Esophagus (tissue), 2 donors: ENCODE data around the gene ACVR2A. TPM values are rescaled to one million over a fixed set of nuclear protein-coding genes. Genes with fewer than 3 reads are reported as not detected.

Experiments
- H3K27ac ChIP-seq, 2 donors: one replicate each; pipeline ENCODE4 v1.5.1; 2013; ENCODE audit warnings: low read depth in 2 of 2, mild to moderate bottlenecking in 2 of 2, inconsistent platforms in 1 of 2, low read length in 1 of 2, moderate library complexity in 1 of 2
- H3K27me3 ChIP-seq, 2 donors: one replicate each; pipeline ENCODE4 v1.6.1; 2013; ENCODE audit warnings: low read length in 2 of 2, control low read depth in 1 of 2, mild to moderate bottlenecking in 1 of 2; ENCODE audit not compliant: insufficient read depth in 2 of 2, control insufficient read depth in 1 of 2
- H3K36me3 ChIP-seq, 2 donors: one replicate each; pipeline ENCODE4 v1.6.1; 2013; ENCODE audit warnings: low read length in 1 of 2; ENCODE audit not compliant: control insufficient read depth in 2 of 2, insufficient read depth in 2 of 2
- H3K4me1 ChIP-seq, 2 donors: one replicate each; pipeline ENCODE4 v1.6.1; 2013; ENCODE audit warnings: low read length in 1 of 2; ENCODE audit not compliant: control insufficient read depth in 2 of 2, insufficient read depth in 2 of 2
- H3K4me3 ChIP-seq, 2 donors: one replicate each; pipeline ENCODE4 v1.5.1; 2013; ENCODE audit warnings: low read length in 2 of 2, mild to moderate bottlenecking in 2 of 2, low read depth in 1 of 2, moderate library complexity in 1 of 2
- H3K9me3 ChIP-seq, 2 donors: one replicate each; pipeline ENCODE4 v1.6.1; 2013; ENCODE audit warnings: mild to moderate bottlenecking in 2 of 2, low read depth in 1 of 2, low read length in 1 of 2, moderate library complexity in 1 of 2; ENCODE audit not compliant: control insufficient read depth in 2 of 2, insufficient read depth in 1 of 2
- WGBS, 2 donors: extraction: QIAGEN DNeasy Blood & Tissue Kit; methylation state at CpG; one replicate each; pipeline ENCODE4 v1.1.7; 2013; 5-methylcytosine and 5-hydroxymethylcytosine counted together
- polyA plus RNA-seq, 2 donors: library from polyadenylated mRNA; stranded (reverse); fragments of 200-250 nt; gene quantifications; one replicate each; pipeline ENCODE4 v1.2.3, GENCODE V29; 2013
- donor health status: healthy with polysubstance abuse.
- donor health status: Bipolar disorder and iron deficiency.

The ACVR2A gene
- polyA plus RNA-seq, 2 donors: 6.2 to 6.3 TPM

DNA sequence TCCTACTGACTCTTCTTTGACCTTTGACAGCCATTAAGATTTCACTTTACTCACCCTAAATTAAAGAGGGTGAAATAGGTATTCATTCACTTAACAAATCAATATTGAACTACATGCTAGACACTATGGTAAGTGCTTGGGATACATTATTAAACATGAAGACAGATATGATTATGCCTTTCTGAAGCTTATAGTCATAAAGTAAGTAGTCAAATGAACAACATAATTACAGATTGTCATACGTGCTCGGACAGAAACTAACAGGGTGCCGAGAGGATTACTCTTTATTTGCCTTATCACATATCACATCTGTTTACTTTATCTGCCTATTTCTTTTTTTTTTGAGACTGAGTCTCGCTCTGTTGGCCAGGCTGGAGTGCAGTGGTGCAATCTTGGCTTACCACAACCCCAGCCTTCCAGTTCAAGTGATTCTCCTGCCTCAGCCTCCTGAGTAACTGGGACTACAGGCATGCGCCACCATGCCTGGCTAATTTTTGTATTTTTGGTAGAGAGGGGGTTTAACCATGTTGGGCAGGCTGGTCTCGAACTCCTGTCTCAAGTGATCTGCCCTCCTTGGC lies 9.8 kb downstream of the ACVR2A start:
- no peak overlapping the region for H3K4me3 ChIP-seq
- no peak overlapping the region for H3K27ac ChIP-seq
- WGBS, 2 donors: 86% methylated on average over 6 of the region's 6 CpGs
- peaks cover 0 to 4% of the 10 kb centered on the region in 2 donors for H3K4me1 ChIP-seq
- H3K27me3 ChIP-seq: no peaks in the 10 kb centered on the region
- no peaks in the 10 kb centered on the region for H3K36me3 ChIP-seq
- no peaks in the 10 kb centered on the region for H3K9me3 ChIP-seq

DNA sequence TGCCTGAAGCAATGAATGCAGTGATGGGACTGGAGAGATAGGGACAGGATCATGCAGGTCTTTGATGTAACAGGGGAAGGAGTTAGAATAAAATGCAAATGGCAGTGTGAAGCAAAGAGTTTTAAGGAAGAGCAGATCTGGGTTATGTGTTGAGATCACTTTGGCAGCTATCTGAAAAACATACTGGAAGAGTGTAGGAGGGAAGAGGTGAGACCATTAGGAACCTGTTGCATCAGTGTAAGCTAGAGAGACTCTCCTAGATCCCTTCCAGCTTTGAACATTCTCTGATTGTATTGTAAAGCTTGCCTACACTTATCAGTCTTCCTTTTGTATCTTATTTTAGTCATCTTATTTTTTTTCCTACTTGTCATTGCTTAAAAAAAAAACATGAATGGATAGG lies 10.5 kb downstream of the ACVR2A start:
- H3K27ac ChIP-seq: no peak overlapping the region
- H3K4me1 ChIP-seq: peaks cover 0 to 4% of the 10 kb centered on the region in 2 donors
- no peaks in the 10 kb centered on the region for H3K9me3 ChIP-seq
- H3K36me3 ChIP-seq: no peaks in the 10 kb centered on the region
- no peak overlapping the region for H3K4me3 ChIP-seq
- H3K27me3 ChIP-seq: no peaks in the 10 kb centered on the region

DNA sequence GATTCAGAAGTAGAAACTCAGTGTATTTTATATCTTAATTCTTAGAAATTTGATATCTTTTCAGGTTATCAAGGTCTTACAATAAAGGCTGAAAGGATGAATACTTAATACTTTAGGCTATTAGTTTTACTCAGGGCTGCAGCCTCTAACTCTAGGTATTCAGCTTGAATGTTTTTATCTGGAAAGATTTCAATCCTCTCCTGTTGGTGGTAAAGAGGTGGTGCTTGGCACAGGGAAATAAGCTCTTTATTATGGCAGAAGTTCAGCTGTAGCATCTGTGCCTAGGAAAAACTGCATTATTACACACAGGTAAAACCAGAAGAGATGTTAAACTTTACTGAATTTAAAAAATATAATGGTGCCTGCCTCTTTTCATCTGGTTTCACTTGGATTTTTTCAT lies 11.1 kb downstream of the ACVR2A start:
- no peaks in the 10 kb centered on the region for H3K36me3 ChIP-seq
- no peaks in the 10 kb centered on the region for H3K27me3 ChIP-seq
- H3K4me1 ChIP-seq: peaks cover 0 to 4% of the 10 kb centered on the region in 2 donors
- H3K9me3 ChIP-seq: no peaks in the 10 kb centered on the region
- H3K4me3 ChIP-seq: no peak overlapping the region
- H3K27ac ChIP-seq: no peak overlapping the region

DNA sequence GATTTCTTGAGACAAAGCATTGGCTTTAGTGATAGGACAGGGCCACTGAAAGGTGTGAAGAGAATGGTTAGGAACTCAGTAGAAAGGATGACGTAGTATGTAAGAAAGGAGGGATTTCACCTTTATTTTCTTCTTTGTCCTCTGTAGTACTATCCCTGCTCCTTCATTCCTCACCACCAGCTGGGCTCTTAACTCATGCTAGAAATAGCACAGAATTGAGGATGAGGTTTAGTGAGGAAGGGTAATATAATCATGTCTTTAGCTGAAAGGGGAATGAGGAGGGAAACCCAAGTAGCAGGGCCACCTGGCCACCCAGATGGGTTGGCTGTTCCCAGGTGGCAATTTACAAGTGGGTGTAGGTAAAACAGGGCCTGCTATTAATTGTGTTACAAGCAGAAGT lies 15.2 kb downstream of the ACVR2A start:
- H3K4me1 ChIP-seq: peaks cover 0 to 2% of the 10 kb centered on the region in 2 donors
- 82 to 94% methylated on average over 1 of the region's 1 CpG for WGBS, 2 donors
- no peaks in the 10 kb centered on the region for H3K36me3 ChIP-seq
- H3K27me3 ChIP-seq: no peaks in the 10 kb centered on the region
- no peaks in the 10 kb centered on the region for H3K9me3 ChIP-seq
- H3K27ac ChIP-seq: no peak overlapping the region
- H3K4me3 ChIP-seq: no peak overlapping the region

DNA sequence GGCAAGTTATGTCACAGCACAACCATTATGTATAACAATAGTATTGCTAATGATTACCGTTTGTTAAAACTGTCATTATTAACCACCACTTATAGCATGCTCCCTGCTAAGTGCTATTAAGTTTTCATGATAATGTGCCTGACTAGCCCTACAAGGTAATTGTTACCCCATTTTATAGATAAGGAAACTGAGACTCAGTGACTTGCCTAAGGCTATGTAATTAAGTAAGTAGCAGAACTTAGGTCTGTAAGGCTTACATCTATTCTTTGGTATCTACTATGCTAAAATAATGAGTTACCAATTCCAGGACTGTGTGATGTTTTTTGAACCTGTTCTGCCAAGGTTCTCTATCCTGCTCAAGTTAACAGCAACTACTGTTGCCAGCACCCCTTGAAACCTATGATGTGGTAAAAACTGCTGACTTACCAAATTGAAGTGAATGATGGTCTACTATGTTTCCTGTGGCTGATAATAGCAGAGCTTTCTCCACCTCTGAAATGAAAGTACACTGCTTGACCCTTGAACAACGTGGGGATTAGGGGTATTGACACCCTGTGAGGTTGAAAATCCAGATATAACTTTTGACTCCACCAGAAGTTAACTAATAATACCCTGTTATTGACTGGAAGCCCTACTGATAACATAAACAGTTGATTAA lies 18.2 kb downstream of the ACVR2A start:
- no peaks in the 10 kb centered on the region for H3K4me1 ChIP-seq

DNA sequence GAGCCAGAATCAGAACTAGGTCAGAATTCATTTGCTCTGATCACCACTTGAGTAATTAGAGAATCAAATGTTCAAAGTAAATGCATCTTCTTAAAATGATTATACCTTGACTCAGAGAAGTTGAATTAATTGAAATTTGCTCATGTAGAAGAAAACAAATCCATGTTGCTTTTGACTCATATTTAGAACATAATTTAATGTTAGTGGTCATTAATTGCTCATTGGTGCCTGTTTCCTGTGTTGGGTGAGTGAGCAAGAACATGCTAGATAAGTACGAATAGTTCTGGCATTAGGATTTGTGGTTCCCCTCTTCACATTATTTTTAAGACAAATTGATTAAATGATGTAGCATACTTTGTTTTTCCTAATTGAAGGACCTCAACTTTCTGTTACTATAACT lies 19.0 kb downstream of the ACVR2A start:
- Histone ChIP-seq H3K4me1 (no peaks in the 10 kb centered on the region), H3K36me3 (no peaks in the 10 kb centered on the region), H3K4me3 (no peak overlapping the region), H3K27me3 (no peaks in the 10 kb centered on the region), H3K9me3 (no peaks in the 10 kb centered on the region), H3K27ac (no peak overlapping the region)
- 63 to 83% methylated on average over 1 of the region's 1 CpG for WGBS, 2 donors

More for the DNA sequence above, 18.2 kb downstream of the ACVR2A start:
- Histone ChIP-seq H3K36me3 (no peaks in the 10 kb centered on the region), H3K9me3 (no peaks in the 10 kb centered on the region), H3K4me3 (no peak overlapping the region), H3K27me3 (no peaks in the 10 kb centered on the region), H3K27ac (no peak overlapping the region)
- WGBS, 2 donors: 55% methylated on average over 2 of the region's 2 CpGs

DNA sequence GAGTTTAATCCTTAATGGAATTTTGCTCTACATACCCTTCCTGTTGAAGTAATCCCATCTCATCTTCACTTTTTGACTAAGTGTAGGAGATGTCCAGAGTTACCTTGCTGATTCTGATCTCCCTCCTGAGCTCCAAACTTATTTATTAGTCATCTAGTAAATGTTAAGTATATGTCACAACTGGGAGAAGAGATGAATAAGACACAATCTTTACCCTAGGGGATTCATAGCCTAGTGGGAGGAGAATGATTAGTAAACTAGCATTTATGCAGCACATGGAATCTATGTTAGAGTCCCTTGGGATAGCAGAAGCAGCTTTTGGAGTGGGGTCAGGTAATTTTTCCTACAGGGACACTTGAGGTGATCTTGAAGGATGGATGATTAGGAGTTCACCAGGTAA lies 20.7 kb downstream of the ACVR2A start:
- Histone ChIP-seq H3K4me3 (no peak overlapping the region), H3K27me3 (no peaks in the 10 kb centered on the region), H3K36me3 (no peaks in the 10 kb centered on the region), H3K27ac (no peak overlapping the region), H3K9me3 (no peaks in the 10 kb centered on the region), H3K4me1 (no peaks in the 10 kb centered on the region)

DNA sequence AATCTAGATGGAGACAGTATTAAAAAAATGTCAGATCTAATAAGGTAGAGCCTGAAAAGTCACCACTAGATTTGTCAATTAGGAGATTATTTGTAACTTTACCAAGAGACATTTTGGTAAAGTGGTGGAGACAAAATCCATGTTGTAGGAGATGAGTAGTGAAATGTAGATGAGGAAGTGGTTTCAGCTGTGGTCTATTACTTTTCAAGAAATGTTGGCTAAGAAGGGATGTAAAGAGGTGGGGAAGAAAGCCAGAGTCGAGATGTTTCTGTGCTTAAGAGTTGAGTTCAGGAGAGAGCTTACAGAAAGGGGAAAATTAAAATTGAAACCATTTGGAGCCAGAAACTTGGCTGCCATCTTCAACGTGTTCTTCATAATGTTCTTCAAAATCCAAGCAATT lies 22.2 kb downstream of the ACVR2A start:
- 75 to 81% methylated on average over 2 of the region's 2 CpGs for WGBS, 2 donors
- Histone ChIP-seq H3K36me3 (no peaks in the 10 kb centered on the region), H3K27ac (no peak overlapping the region), H3K9me3 (no peaks in the 10 kb centered on the region), H3K27me3 (no peaks in the 10 kb centered on the region), H3K4me1 (no peaks in the 10 kb centered on the region), H3K4me3 (no peak overlapping the region)

DNA sequence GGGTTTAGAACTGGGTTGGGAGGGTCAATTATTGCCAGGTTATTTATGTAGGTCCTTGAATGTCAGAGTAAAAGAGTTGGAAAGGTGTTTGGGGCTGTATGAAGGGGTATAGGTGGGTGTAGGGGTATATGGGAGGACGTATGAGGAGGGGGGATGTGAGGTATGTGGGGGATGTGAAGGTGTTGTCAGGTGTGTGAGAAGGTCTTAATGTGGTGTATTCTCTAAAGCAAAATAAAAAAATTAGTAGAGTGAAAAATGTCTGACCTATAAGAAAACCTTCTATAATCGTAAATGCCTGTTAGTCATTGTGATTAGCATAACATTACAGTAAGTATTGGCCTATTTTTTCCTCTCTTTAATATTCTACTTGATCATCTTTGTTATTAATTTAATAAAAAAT lies 25.1 kb downstream of the ACVR2A start:
- H3K9me3 ChIP-seq: no peaks in the 10 kb centered on the region
- WGBS, 2 donors: 71 to 80% methylated on average over 2 of the region's 2 CpGs
- H3K4me3 ChIP-seq: no peak overlapping the region
- H3K27me3 ChIP-seq: no peaks in the 10 kb centered on the region
- H3K27ac ChIP-seq: no peak overlapping the region
- H3K36me3 ChIP-seq: no peaks in the 10 kb centered on the region
- no peaks in the 10 kb centered on the region for H3K4me1 ChIP-seq

DNA sequence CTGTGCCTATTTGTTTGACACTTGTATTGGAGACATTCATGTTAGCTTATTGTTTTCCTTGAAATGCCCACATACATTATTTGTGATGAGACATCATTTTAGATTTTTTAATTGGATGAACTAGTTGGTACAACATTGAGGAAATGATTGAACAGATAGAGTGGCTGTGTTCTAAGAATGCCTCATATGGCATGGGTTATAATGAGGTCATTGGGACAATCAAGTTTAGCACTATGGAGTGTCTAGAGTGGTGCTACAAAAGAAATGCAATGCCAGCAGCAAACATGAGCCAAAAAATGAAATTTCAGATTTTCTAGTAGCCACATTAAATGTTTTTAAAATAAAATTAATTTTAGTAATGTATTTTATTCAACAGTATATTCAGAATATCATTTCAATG lies 28.1 kb downstream of the ACVR2A start:
- Histone ChIP-seq H3K27me3 (no peaks in the 10 kb centered on the region), H3K4me3 (no peak overlapping the region), H3K9me3 (no peaks in the 10 kb centered on the region), H3K27ac (no peak overlapping the region), H3K36me3 (no peaks in the 10 kb centered on the region), H3K4me1 (no peaks in the 10 kb centered on the region)
